H9 (cell line): Measurements from ENCODE around the gene RMRP. TPM values are rescaled to one million over a fixed set of nuclear protein-coding genes. Genes with fewer than 3 reads are reported as not detected.

ENCODE experiments used
- DNase-seq: peaks from one replicate; pipeline ENCODE4 v3.0.0-alpha.2; 2017
- H2AFZ ChIP-seq: one replicate; pipeline ENCODE4 v1.6.1; 2013; ENCODE audit warnings: mild to moderate bottlenecking, low read length, control low read depth, moderate library complexity
- H2AK5ac ChIP-seq: 2 replicates; pipeline ENCODE4 v1.6.1; 2013; ENCODE audit warnings: low read length, control low read depth, mixed read lengths; ENCODE audit not compliant: insufficient read length
- H2BK120ac ChIP-seq: one replicate; pipeline ENCODE4 v1.6.1; 2013; ENCODE audit warnings: low read depth, mild to moderate bottlenecking, low read length, control low read depth, inconsistent platforms; ENCODE audit not compliant: poor library complexity, severe bottlenecking
- H2BK12ac ChIP-seq: 2 replicates; pipeline ENCODE4 v1.6.1; 2013; ENCODE audit warnings: low read length, control low read depth, mixed read lengths, low read depth; ENCODE audit not compliant: insufficient read length
- H2BK15ac ChIP-seq: 2 replicates; pipeline ENCODE4 v1.6.1; 2013; ENCODE audit warnings: low read depth, low read length, control low read depth
- H2BK20ac ChIP-seq: one replicate; pipeline ENCODE4 v1.6.1; 2013; ENCODE audit warnings: low read depth, mild to moderate bottlenecking, low read length, control low read depth, inconsistent platforms; ENCODE audit not compliant: poor library complexity, severe bottlenecking
- H2BK5ac ChIP-seq: 2 replicates; pipeline ENCODE4 v1.6.1; 2013; ENCODE audit warnings: low read length, control low read depth, mixed read lengths; ENCODE audit not compliant: insufficient read length
- H3K14ac ChIP-seq: 2 replicates; pipeline ENCODE4 v1.6.1; 2013; ENCODE audit warnings: low read length, control low read depth; ENCODE audit not compliant: insufficient read depth
- H3K18ac ChIP-seq: 2 replicates; pipeline ENCODE4 v1.6.1; 2013; ENCODE audit warnings: low read depth, mild to moderate bottlenecking, mixed read lengths, low read length, control low read depth; ENCODE audit not compliant: insufficient read length
- H3K23ac ChIP-seq: 2 replicates; pipeline ENCODE4 v1.6.1; 2013; ENCODE audit warnings: low read length, control low read depth, mixed read lengths, low read depth; ENCODE audit not compliant: insufficient read length
- H3K23me2 ChIP-seq: 2 replicates; pipeline ENCODE4 v1.6.1; 2013; ENCODE audit warnings: low read depth, mild to moderate bottlenecking, mixed read lengths, low read length, control low read depth; ENCODE audit not compliant: insufficient read length, poor library complexity, severe bottlenecking
- H3K27ac ChIP-seq: 2 replicates; pipeline ENCODE4 v1.5.1; 2013; ENCODE audit warnings: low read length, control low read depth, mixed read lengths, low read depth; ENCODE audit not compliant: insufficient read length
- H3K27me3 ChIP-seq: 2 replicates; pipeline ENCODE4 v1.6.1; 2013; ENCODE audit warnings: low read length, control low read depth, inconsistent platforms; ENCODE audit not compliant: insufficient read depth
- H3K4ac ChIP-seq: 2 replicates; pipeline ENCODE4 v1.6.1; 2013; ENCODE audit warnings: low read depth, mild to moderate bottlenecking, control low read depth, inconsistent platforms, low read length, moderate library complexity
- H3K4me1 ChIP-seq: 2 replicates; pipeline ENCODE4 v1.6.1; 2013; ENCODE audit warnings: low read length, control low read depth, inconsistent platforms; ENCODE audit not compliant: insufficient read depth
- H3K4me2 ChIP-seq: 2 replicates; pipeline ENCODE4 v1.6.1; 2013; ENCODE audit warnings: low read length, control low read depth, mixed read lengths; ENCODE audit not compliant: insufficient read length, insufficient read depth
- H3K56ac ChIP-seq: 2 replicates; pipeline ENCODE4 v1.6.1; 2013; ENCODE audit warnings: low read depth, mild to moderate bottlenecking, mixed read lengths, low read length, control low read depth; ENCODE audit not compliant: insufficient read length
- H3K79me1 ChIP-seq: 2 replicates; pipeline ENCODE4 v1.6.1; 2013; ENCODE audit warnings: low read depth, mild to moderate bottlenecking, moderate library complexity, low read length, control low read depth, inconsistent platforms; ENCODE audit not compliant: insufficient read depth, poor library complexity, severe bottlenecking
- H3K79me2 ChIP-seq: 2 replicates; pipeline ENCODE4 v1.6.1; 2013; ENCODE audit warnings: low read length, control low read depth, inconsistent platforms; ENCODE audit not compliant: insufficient read depth
- H3K9ac ChIP-seq: 2 replicates; pipeline ENCODE4 v1.6.1; 2013; ENCODE audit warnings: low read length, control low read depth, mixed read lengths; ENCODE audit not compliant: insufficient read length; ENCODE audit errors: extremely low read depth
- H3K9me3 ChIP-seq: one replicate; pipeline ENCODE4 v1.6.1; 2013; ENCODE audit warnings: low read depth, low read length, inconsistent platforms; ENCODE audit not compliant: control insufficient read depth
- H3T11ph ChIP-seq: one replicate; pipeline ENCODE4 v1.6.1; 2013; ENCODE audit warnings: mild to moderate bottlenecking, low read length, control low read depth, inconsistent platforms
- H4K20me1 ChIP-seq: one replicate; pipeline ENCODE4 v1.6.1; 2013; ENCODE audit not compliant: control insufficient read depth, insufficient read length, insufficient read depth
- H4K5ac ChIP-seq: 2 replicates; pipeline ENCODE4 v1.6.1; 2013; ENCODE audit warnings: low read depth, mild to moderate bottlenecking, mixed read lengths, low read length, control low read depth; ENCODE audit not compliant: insufficient read length
- H4K8ac ChIP-seq: replicated peaks from 2 replicates; pipeline ENCODE4 v1.6.1; 2013; ENCODE audit warnings: low read length, control low read depth, mixed read lengths, low read depth; ENCODE audit not compliant: insufficient read length
- H4K91ac ChIP-seq: 2 replicates; pipeline ENCODE4 v1.6.1; 2013; ENCODE audit warnings: low read depth, mild to moderate bottlenecking, moderate library complexity, mixed read lengths, low read length, control low read depth; ENCODE audit not compliant: insufficient read length
- H3K27ac Mint-ChIP-seq, 3 experiments: 2 replicates in 2 of 3; 3 replicates in 1 of 3; pipeline ENCODE4 v1.8.0; 2020 to 2021; ENCODE audit warnings: mixed read lengths in 3 of 3, mild to moderate bottlenecking in 1 of 3, moderate library complexity in 1 of 3
- H3K27me3 Mint-ChIP-seq: 2 replicates; pipeline ENCODE4 v1.8.0; 2021; ENCODE audit warnings: low read depth, mild to moderate bottlenecking, moderate library complexity, mixed read lengths
- H3K36me3 Mint-ChIP-seq, 3 experiments: 2 replicates in 2 of 3; 3 replicates in 1 of 3; pipeline ENCODE4 v1.8.0; 2020 to 2021; ENCODE audit warnings: low read depth in 3 of 3, mixed read lengths in 3 of 3; ENCODE audit not compliant: insufficient read depth in 1 of 3
- H3K4me1 Mint-ChIP-seq, 2 experiments: 2 replicates each; pipeline ENCODE4 v1.8.0; 2020; ENCODE audit warnings: mixed read lengths in 2 of 2
- H3K4me3 Mint-ChIP-seq, 2 experiments: 2 replicates in 1 of 2; 3 replicates in 1 of 2; pipeline ENCODE4 v1.8.0; 2020 to 2021; ENCODE audit warnings: mild to moderate bottlenecking in 2 of 2, mixed read lengths in 2 of 2, moderate library complexity in 1 of 2
- H3K9me3 Mint-ChIP-seq, 2 experiments: 2 replicates in 1 of 2; 3 replicates in 1 of 2; pipeline ENCODE4 v1.8.0; 2020; ENCODE audit warnings: mild to moderate bottlenecking in 2 of 2, mixed read lengths in 2 of 2, moderate library complexity in 1 of 2
- CTCF ChIP-seq: fragments of 200-600 bp; sonication (generic); conservative IDR thresholded peaks from 3 replicates; pipeline ENCODE4 v1.8.0; 2021; ENCODE audit warnings: antibody characterized with exemption, mild to moderate bottlenecking
- WGBS: extraction: QIAGEN DNeasy Blood & Tissue Kit; methylation state at CpG from one replicate; pipeline ENCODE4 v1.1.7; 2013; ENCODE audit warnings: missing lambda C conversion rate, low lambda C conversion rate, mixed read lengths; ENCODE audit not compliant: insufficient read length; ENCODE audit errors: extremely low coverage; 5-methylcytosine and 5-hydroxymethylcytosine counted together
- total RNA-seq: library from RNA; stranded (reverse); gene quantifications from 2 replicates; pipeline ENCODE4 v1.2.1, GENCODE V29; 2021

Gene RMRP
- total RNA-seq, 1 experiment from 2014 or later, result 18,417 TPM

- peaks cover 4 to 5% of the 10 kb centered on the region in 2 experiments for H3K4me1 Mint-ChIP-seq
- no peaks in the 10 kb centered on the region for H3K9me3 Mint-ChIP-seq
- Histone ChIP-seq H4K20me1 (no peaks in the 10 kb centered on the region), H3K9me3 (no peaks in the 10 kb centered on the region), H3K18ac (no peak overlapping the region), H3T11ph (no peak overlapping the region), H3K56ac (no peak overlapping the region), H3K9ac (no peak overlapping the region), H2BK15ac (no peak overlapping the region), H3K79me1 (no peaks in the 10 kb centered on the region), H4K5ac (no peak overlapping the region), H2AK5ac (no peak overlapping the region), H4K91ac (no peak overlapping the region), H3K4me2 (no peak overlapping the region), H3K14ac (no peak overlapping the region), H3K4ac (no peak overlapping the region), H2BK120ac (no peak overlapping the region), H2BK12ac (no peak overlapping the region), H3K79me2 (no peaks in the 10 kb centered on the region), H3K27ac (no peak overlapping the region), H3K23ac (no peak overlapping the region), H2BK5ac (no peak overlapping the region), H2BK20ac (no peak overlapping the region), H3K23me2 (no peaks in the 10 kb centered on the region), H4K8ac (no peak overlapping the region), H3K4me1 (no peaks in the 10 kb centered on the region), H3K27me3 (no peaks in the 10 kb centered on the region), H2AFZ (no peak overlapping the region)
- no peak overlapping the region; a peak in 1 of 5 replicates for H3K4me3 Mint-ChIP-seq
- H3K36me3 Mint-ChIP-seq, result peaks cover 2 to 10% (median 5%) of the 10 kb centered on the region in 3 experiments; a peak in 6 of 7 replicates
- no CpG with 5 or more reads among the region's 9 CpGs for whole genome bisulfite sequencing
- peak; percentile 80 for DNase-seq
- TF ChIP-seq CTCF, result peak; percentile 93
- H3K27me3 Mint-ChIP-seq, result no peaks in the 10 kb centered on the region; the same call in 1 of the 2 replicates
- H3K27ac Mint-ChIP-seq, result peak overlapping the region in 1 of 3 experiments; percentile 45; a peak in 2 of 7 replicates
Observed at GRCh38 chr9:35696520-35697215, 38.8 kb upstream of the RMRP start.
